ENCODE results near the gene NDST3. TPM values are rescaled to one million over a fixed set of nuclear protein-coding genes. Genes with fewer than 3 reads are reported as not detected.

The NDST3 gene
- 1 to 10 TPM in 1 of 6 experiments, under 1 TPM in 5; 0.25 to 1.0 (median 0.57) TPM for total RNA-seq
- long read RNA-seq: 0 reads

- H3K36me3 ChIP-seq: no peaks in the 10 kb centered on the region
- H3K4me3 ChIP-seq: peak within 1 kb of the TSS; percentile 26 to 50 (median 38)
- H3K27ac ChIP-seq: no peak within 1 kb of the TSS
- peaks cover 0 to 23% of the 10 kb centered on the region in 2 donors for H3K27me3 ChIP-seq
- peaks cover 0 to 11% (median 0%) of the 10 kb centered on the region in 4 donors for H3K4me1 ChIP-seq
- intact Hi-C loops (cut with DNase I): no loop called here
- TF ChIP-seq POLR2A (IDR thresholded peaks at IDR 0.05) (no peak), CTCF (IDR thresholded peaks at IDR 0.05) (peak; percentile 31 to 43 (median 34))
- ATAC-seq: peak; percentile 81 to 92 (median 85)
- H3K9me3 ChIP-seq: no peaks in the 10 kb centered on the region
- WGBS (ENCODE audit: insufficient coverage, low coverage, low lambda C conversion rate, missing lambda C conversion rate): 17% methylated on average over 11 of the region's 11 CpGs
- peak; percentile 58 to 75 (median 60) for DNase-seq
Observed at GRCh38 chr4:118034053-118034785, at the start of gene NDST3. NDST3 (plus strand) TSS chr4:118034486; CDS start chr4:118053911, 19,425 bp downstream.

GRCh38 chr4:117986321-117986720, 48.0 kb upstream of the NDST3 start:
- DNase-seq (no peak), ATAC-seq (no peak)
- TF ChIP-seq POLR2A (IDR thresholded peaks at IDR 0.05): no peak
- 25% methylated on average over 2 of the region's 2 CpGs for WGBS (ENCODE audit: insufficient coverage, low coverage, low lambda C conversion rate, missing lambda C conversion rate)
- Histone ChIP-seq H3K9me3 (no peaks in the 10 kb centered on the region), H3K36me3 (no peaks in the 10 kb centered on the region), H3K4me1 (no peaks in the 10 kb centered on the region), H3K4me3 (no peak overlapping the region), H3K27ac (no peak overlapping the region), H3K27me3 (no peaks in the 10 kb centered on the region)
- intact Hi-C loops (cut with DNase I): no loop called here

- 9% methylated on average over 1 of the region's 1 CpG for WGBS (ENCODE audit: insufficient coverage, low coverage, low lambda C conversion rate, missing lambda C conversion rate)
- DNase-seq (no peak), ATAC-seq (peak in 2 of 4 donors; percentile 33 to 55)
- intact Hi-C loops (cut with DNase I): no loop called here
- no peak for TF ChIP-seq POLR2A (IDR thresholded peaks at IDR 0.05)
- TF ChIP-seq CTCF (IDR thresholded peaks at IDR 0.05): no peak
- H3K4me1 ChIP-seq: no peaks in the 10 kb centered on the region
- H3K27ac ChIP-seq: no peak overlapping the region
- H3K9me3 ChIP-seq: no peaks in the 10 kb centered on the region
- H3K36me3 ChIP-seq: no peaks in the 10 kb centered on the region
- H3K4me3 ChIP-seq: no peak overlapping the region
- no peaks in the 10 kb centered on the region for H3K27me3 ChIP-seq
Observed at GRCh38 chr4:117987464-117987863, 46.8 kb upstream of the NDST3 start.

- H3K36me3 ChIP-seq: no peaks in the 10 kb centered on the region
- TF ChIP-seq POLR2A (IDR thresholded peaks at IDR 0.05) (no peak), CTCF (IDR thresholded peaks at IDR 0.05) (no peak)
- no peak overlapping the region for H3K27ac ChIP-seq
- no peak overlapping the region for H3K4me3 ChIP-seq
- WGBS (ENCODE audit: insufficient coverage, low coverage, low lambda C conversion rate, missing lambda C conversion rate): 67% methylated on average over 1 of the region's 2 CpGs
- ATAC-seq (no peak), DNase-seq (no peak)
- no peaks in the 10 kb centered on the region for H3K4me1 ChIP-seq
- H3K27me3 ChIP-seq: no peaks in the 10 kb centered on the region
- no peaks in the 10 kb centered on the region for H3K9me3 ChIP-seq
- intact Hi-C loops (cut with DNase I): no loop called here
Observed at GRCh38 chr4:117996891-117997290, 37.4 kb upstream of the NDST3 start.

GRCh38 chr4:118004088-118004487, 30.2 kb upstream of the NDST3 start:
- ATAC-seq (peak in 3 of 4 donors; percentile 22 to 62 (median 43)), DNase-seq (no peak)
- no peak overlapping the region for H3K4me3 ChIP-seq
- H3K27ac ChIP-seq: no peak overlapping the region
- WGBS (ENCODE audit: insufficient coverage, low coverage, low lambda C conversion rate, missing lambda C conversion rate): 88% methylated on average over 1 of the region's 2 CpGs
- H3K27me3 ChIP-seq: no peaks in the 10 kb centered on the region
- no peaks in the 10 kb centered on the region for H3K4me1 ChIP-seq
- no peaks in the 10 kb centered on the region for H3K9me3 ChIP-seq
- TF ChIP-seq POLR2A (IDR thresholded peaks at IDR 0.05) (no peak), CTCF (IDR thresholded peaks at IDR 0.05) (no peak)
- intact Hi-C loops (cut with DNase I): no loop called here
- no peaks in the 10 kb centered on the region for H3K36me3 ChIP-seq
